ENCODE results near the gene CIRBP.
A peak's percentile ranks its signal among the peaks of the same experiment; 100 is the strongest.

Gene CIRBP

GRCh38 chr19:1269065-1269477, at the start of gene CIRBP:
Gene CIRBP (plus strand): TSS chr19:1269332. CDS start chr19:1270934, 1,602 bp downstream.
- peak; percentile 98 for DNase-seq (ENCODE audit: low spot score)

GRCh38 chr19:1219786-1220476, 49.2 kb upstream of the CIRBP start:
- DNase-seq (ENCODE audit: low spot score): no peak

- DNase-seq (ENCODE audit: low spot score): no peak
Observed at GRCh38 chr19:1220477-1220930, 48.6 kb upstream of the CIRBP start.

GRCh38 chr19:1220976-1221903, 47.9 kb upstream of the CIRBP start:
- no peak for DNase-seq (ENCODE audit: low spot score)

GRCh38 chr19:1221904-1222255, 47.3 kb upstream of the CIRBP start:
- no peak for DNase-seq (ENCODE audit: low spot score)

GRCh38 chr19:1222394-1222793, 46.7 kb upstream of the CIRBP start:
- no peak for DNase-seq (ENCODE audit: low spot score)

GRCh38 chr19:1223018-1223855, 45.9 kb upstream of the CIRBP start:
- DNase-seq (ENCODE audit: low spot score): peak; percentile 65

- DNase-seq (ENCODE audit: low spot score): no peak
Observed at GRCh38 chr19:1224047-1224825, 44.9 kb upstream of the CIRBP start.

GRCh38 chr19:1224847-1225246, 44.3 kb upstream of the CIRBP start:
- DNase-seq (ENCODE audit: low spot score): no peak

- DNase-seq (ENCODE audit: low spot score): no peak
Observed at GRCh38 chr19:1225440-1226226, 43.5 kb upstream of the CIRBP start.

- DNase-seq (ENCODE audit: low spot score): no peak
Observed at GRCh38 chr19:1226227-1226518, 43.0 kb upstream of the CIRBP start.

GRCh38 chr19:1226522-1227303, 42.4 kb upstream of the CIRBP start:
- no peak for DNase-seq (ENCODE audit: low spot score)

- DNase-seq (ENCODE audit: low spot score): no peak
Observed at GRCh38 chr19:1227304-1228054, 41.7 kb upstream of the CIRBP start.

GRCh38 chr19:1228161-1228957, 40.8 kb upstream of the CIRBP start:
- DNase-seq (ENCODE audit: low spot score): no peak

GRCh38 chr19:1229056-1229923, 39.8 kb upstream of the CIRBP start:
- no peak for DNase-seq (ENCODE audit: low spot score)

GRCh38 chr19:1229924-1230782, 39.0 kb upstream of the CIRBP start:
- no peak for DNase-seq (ENCODE audit: low spot score)
